Sciatic nerve (tissue), 2 donors: Measurements from ENCODE around the gene APEH. TPM values are rescaled to one million over a fixed set of nuclear protein-coding genes. Genes with fewer than 3 reads are reported as not detected.

Experiments used
- ATAC-seq: fragments of 200-7000 bp; cut with Tn5 transposase; one replicate; pipeline ENCODE4 v1.9.1; 2020; ENCODE audit warnings: mild to moderate bottlenecking, moderate library complexity
- DNase-seq: peaks from one replicate; pipeline ENCODE4 v3.0.0-alpha.2; 2020; ENCODE audit warnings: low spot score
- intact Hi-C: fragments of 100-400 bp; cut with DNase I; formaldehyde crosslinking; loops from one replicate; pipeline ENCODE4 v1.14.2; 2022
- total RNA-seq: library from RNA; stranded (reverse); fragmentation: NEBNext Ultra II Directional; extraction: Animal tissue kit (Norgen Biotek cat#: 25700); gene quantifications from one replicate; pipeline ENCODE4 v1.2.1, GENCODE V29; 2021
- donor health status: DM: no; HTN: no; CAD: no.
- donor health status: DM: no; HTN: no; CAD: no.

APEH gene
- total RNA-seq, 1 donor from 2014 or later, result 51.0 TPM

- intact Hi-C loops, result no loop called here
- ATAC-seq, result peak; percentile 81
- DNase-seq, result no peak
These were observed 29.3 kb downstream of the APEH start for GRCh38 chr3:49703443-49703927.

- intact Hi-C loops, result no loop called here
- DNase-seq (no peak), ATAC-seq (no peak)
These were observed 29.8 kb downstream of the APEH start for GRCh38 chr3:49703956-49704355.

- ATAC-seq (no peak), DNase-seq (no peak)
- intact Hi-C loops, result no loop called here
These were observed 30.5 kb downstream of the APEH start for GRCh38 chr3:49704629-49705028.

- intact Hi-C loops, result no loop called here
- DNase-seq (no peak), ATAC-seq (no peak)
These were observed 31.3 kb downstream of the APEH start for GRCh38 chr3:49705390-49705960.

GRCh38 chr3:49706456-49707112 is 32.4 kb downstream of the APEH start:
- ATAC-seq (no peak), DNase-seq (no peak)
- intact Hi-C loops, result no loop called here

GRCh38 chr3:49707113-49707480 is 32.9 kb downstream of the APEH start:
- no peak for DNase-seq
- no peak for ATAC-seq
- intact Hi-C loops, result no loop called here

GRCh38 chr3:49709852-49710251 is 35.7 kb downstream of the APEH start:
- intact Hi-C loops, result no loop called here
- DNase-seq (no peak), ATAC-seq (no peak)

GRCh38 chr3:49711489-49711888 is 37.3 kb downstream of the APEH start:
- DNase-seq (no peak), ATAC-seq (no peak)
- intact Hi-C loops, result no loop called here

GRCh38 chr3:49712166-49712565 is 38.0 kb downstream of the APEH start:
- ATAC-seq (no peak), DNase-seq (no peak)
- intact Hi-C loops, result no loop called here

- ATAC-seq, result no peak
- DNase-seq, result no peak
- intact Hi-C loops, result no loop called here
These were observed 38.6 kb downstream of the APEH start for GRCh38 chr3:49712631-49713317.

GRCh38 chr3:49713336-49714105 is 39.4 kb downstream of the APEH start:
- DNase-seq (peak; percentile 57), ATAC-seq (no peak)

GRCh38 chr3:49714728-49715550 is 40.8 kb downstream of the APEH start:
- ATAC-seq, result no peak
- intact Hi-C loops, result no loop called here
- no peak for DNase-seq

More at GRCh38 chr3:49713336-49714105, 39.4 kb downstream of the APEH start:
- intact Hi-C loops, result no loop called here

- no peak for ATAC-seq
- intact Hi-C loops, result no loop called here
- DNase-seq, result peak; percentile 54
These were observed 41.5 kb downstream of the APEH start for GRCh38 chr3:49715611-49716121.

- peak; percentile 51 for DNase-seq
- ATAC-seq, result no peak
- intact Hi-C loops, result no loop called here
These were observed 42.0 kb downstream of the APEH start for GRCh38 chr3:49716169-49716568.

GRCh38 chr3:49716691-49717210 is 42.6 kb downstream of the APEH start:
- ATAC-seq (no peak), DNase-seq (peak; percentile 54)
- intact Hi-C loops, result no loop called here

GRCh38 chr3:49717211-49717958 is 43.2 kb downstream of the APEH start:
- DNase-seq, result peak; percentile 55
- no peak for ATAC-seq
- intact Hi-C loops, result no loop called here

GRCh38 chr3:49717959-49718857 is 44.1 kb downstream of the APEH start:
- DNase-seq, result no peak

More at GRCh38 chr3:49717959-49718857, 44.1 kb downstream of the APEH start:
- no peak for ATAC-seq
- intact Hi-C loops, result no loop called here
